Stomach (tissue), 4 donors: ENCODE data around the gene PLA2G12A.

ENCODE experiments used
- EP300 ChIP-seq: sonication (generic); formaldehyde crosslinking; IDR thresholded peaks from one replicate; pipeline ENCODE4 v1.6.1; 2017; ENCODE audit warnings: antibody characterized with exemption
- POLR2A ChIP-seq, 4 donors: fragments of 450-650 bp; IDR thresholded peaks; one replicate each; pipeline ENCODE4 v1.6.1; 2016; ENCODE audit warnings: antibody characterized with exemption in 4 of 4, control low read depth in 2 of 4, mild to moderate bottlenecking in 1 of 4, moderate library complexity in 1 of 4
- POLR2AphosphoS5 ChIP-seq, 3 donors: sonication (generic); formaldehyde crosslinking; IDR thresholded peaks; one replicate each; pipeline ENCODE4 v1.6.1; 2016; ENCODE audit warnings: antibody characterized with exemption in 3 of 3

GRCh38 chr4:109722357-109722756 lies 7.5 kb downstream of the PLA2G12A start:
- TF ChIP-seq EP300 (no peak), POLR2AphosphoS5 (IDR thresholded peaks at IDR 0.05) (no peak), POLR2A (IDR thresholded peaks at IDR 0.05) (no peak)
